22Rv1 (cell line): ENCODE measurements around the gene VAMP5.
"Not testable (repeated sequence)": the region's sequence is repeated elsewhere in the genome, so short reads cannot be mapped to it uniquely, and the experiment has no call there.

Experiments used
- ZFX ChIP-seq: fragments of 450-650 bp; IDR thresholded peaks from 2 replicates; pipeline ENCODE4 v1.6.1; 2017; ENCODE audit warnings: antibody characterized with exemption, borderline replicate concordance
- TF ChIP-seq, protein P1 (sequence below): fragments of 450-650 bp; IDR thresholded peaks from 2 replicates; pipeline ENCODE4 v1.5.1; 2017; ENCODE audit warnings: mild to moderate bottlenecking

DNA sequence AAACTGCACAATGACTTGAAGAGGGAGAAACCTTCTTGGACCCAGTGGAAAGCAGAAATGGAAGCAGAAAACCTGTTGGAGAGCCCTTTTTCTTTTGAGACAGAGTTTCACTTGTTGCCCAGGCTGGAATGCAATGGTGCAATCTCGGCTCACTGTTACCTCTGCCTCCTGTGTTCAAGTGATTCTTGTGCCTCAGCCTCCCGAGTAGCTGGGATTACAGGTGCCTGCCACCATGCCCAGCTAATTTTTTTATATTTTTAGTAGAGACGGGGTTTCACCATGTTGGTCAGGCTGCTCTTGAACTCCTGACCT is 19.9 kb downstream of the VAMP5 start:
- TF ChIP-seq, protein P1, sequence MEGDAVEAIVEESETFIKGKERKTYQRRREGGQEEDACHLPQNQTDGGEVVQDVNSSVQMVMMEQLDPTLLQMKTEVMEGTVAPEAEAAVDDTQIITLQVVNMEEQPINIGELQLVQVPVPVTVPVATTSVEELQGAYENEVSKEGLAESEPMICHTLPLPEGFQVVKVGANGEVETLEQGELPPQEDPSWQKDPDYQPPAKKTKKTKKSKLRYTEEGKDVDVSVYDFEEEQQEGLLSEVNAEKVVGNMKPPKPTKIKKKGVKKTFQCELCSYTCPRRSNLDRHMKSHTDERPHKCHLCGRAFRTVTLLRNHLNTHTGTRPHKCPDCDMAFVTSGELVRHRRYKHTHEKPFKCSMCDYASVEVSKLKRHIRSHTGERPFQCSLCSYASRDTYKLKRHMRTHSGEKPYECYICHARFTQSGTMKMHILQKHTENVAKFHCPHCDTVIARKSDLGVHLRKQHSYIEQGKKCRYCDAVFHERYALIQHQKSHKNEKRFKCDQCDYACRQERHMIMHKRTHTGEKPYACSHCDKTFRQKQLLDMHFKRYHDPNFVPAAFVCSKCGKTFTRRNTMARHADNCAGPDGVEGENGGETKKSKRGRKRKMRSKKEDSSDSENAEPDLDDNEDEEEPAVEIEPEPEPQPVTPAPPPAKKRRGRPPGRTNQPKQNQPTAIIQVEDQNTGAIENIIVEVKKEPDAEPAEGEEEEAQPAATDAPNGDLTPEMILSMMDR, result not testable (repeated sequence)
- TF ChIP-seq ZFX, result not testable (repeated sequence)
